ENCODE measurements around the gene LCE1A. TPM values are rescaled to one million over a fixed set of nuclear protein-coding genes. Genes with fewer than 3 reads are reported as not detected.

The LCE1A gene
- polyA plus RNA-seq, 3 donors = not detected

- H3K27ac Mint-ChIP-seq = no peak overlapping the region
- H4K20me1 ChIP-seq (ENCODE audit: insufficient read depth, low read length) = no peaks in the 10 kb centered on the region
- H3K9ac ChIP-seq (ENCODE audit: insufficient read depth, low read length, poor library complexity, severe bottlenecking) = no peak overlapping the region
These were observed 2.3 kb upstream of the LCE1A start for GRCh38 chr1:152824964-152825363.

GRCh38 chr1:152836870-152837269, 9.6 kb downstream of the LCE1A start:
- no peaks in the 10 kb centered on the region for H3K4me1 ChIP-seq (ENCODE audit: control insufficient read depth in 1 of 2, insufficient read depth in 2 of 2, low read length in 2 of 2)
- H3K4me3 Mint-ChIP-seq = no peak overlapping the region
- H3K9me3 ChIP-seq (replicated peaks in 1 of 2; ENCODE audit: control insufficient read depth in 1 of 2, insufficient read depth in 1 of 2, low read length in 2 of 2) = no peaks in the 10 kb centered on the region
- intact Hi-C loops (cut with micrococcal nuclease) = no loop called here
- H3K27ac ChIP-seq (ENCODE audit: low read depth in 1 of 2, low read length in 2 of 2) = no peak overlapping the region
- no peak overlapping the region for H3K4me3 ChIP-seq (replicated peaks in 1 of 3; ENCODE audit: low read depth in 2 of 3, low read length in 3 of 3)
- no peak overlapping the region for H2AFZ ChIP-seq (ENCODE audit: insufficient read depth, low read depth, low read length, poor library complexity, severe bottlenecking)
- no peaks in the 10 kb centered on the region for H3K36me3 Mint-ChIP-seq
- H3K4me2 ChIP-seq (replicated peaks; ENCODE audit: extremely low read depth, low read length, poor library complexity, severe bottlenecking) = no peak overlapping the region
- no peak for TF ChIP-seq CTCF (IDR thresholded peaks at IDR 0.05)
- H3K4me1 Mint-ChIP-seq = no peaks in the 10 kb centered on the region
- no peak overlapping the region for H3K9ac ChIP-seq (ENCODE audit: insufficient read depth, low read length, poor library complexity, severe bottlenecking)
- no peak for DNase-seq
- H3K27ac Mint-ChIP-seq = no peak overlapping the region
- H3K27me3 ChIP-seq (ENCODE audit: control insufficient read depth in 2 of 2, insufficient read depth in 2 of 2, low read length in 2 of 2) = no peaks in the 10 kb centered on the region
- no peaks in the 10 kb centered on the region for H3K79me2 ChIP-seq (ENCODE audit: insufficient read depth, low read length)
- peaks cover 0 to 23% (median 6%) of the 10 kb centered on the region in 7 donors for H3K9me3 Mint-ChIP-seq
- H3K36me3 ChIP-seq (replicated peaks in 1 of 2; ENCODE audit: control insufficient read depth in 1 of 2, insufficient read depth in 2 of 2, low read length in 2 of 2) = no peaks in the 10 kb centered on the region
- no peaks in the 10 kb centered on the region for H4K20me1 ChIP-seq (ENCODE audit: insufficient read depth, low read length)
- WGBS (ENCODE audit: insufficient coverage) = 50% methylated on average over 1 of the region's 2 CpGs
- H3K27me3 Mint-ChIP-seq (ENCODE audit: low read depth in 3 of 3) = peaks cover 2 to 10% (median 4%) of the 10 kb centered on the region in 3 donors

More at GRCh38 chr1:152824964-152825363, 2.3 kb upstream of the LCE1A start:
- Histone ChIP-seq H3K27me3 (ENCODE audit: control insufficient read depth in 2 of 2, insufficient read depth in 2 of 2, low read length in 2 of 2) (no peaks in the 10 kb centered on the region), H3K9me3 (replicated peaks in 1 of 2; ENCODE audit: control insufficient read depth in 1 of 2, insufficient read depth in 1 of 2, low read length in 2 of 2) (no peaks in the 10 kb centered on the region), H3K4me2 (replicated peaks; ENCODE audit: extremely low read depth, low read length, poor library complexity, severe bottlenecking) (no peak overlapping the region), H3K4me3 (replicated peaks in 1 of 3; ENCODE audit: low read depth in 2 of 3, low read length in 3 of 3) (no peak overlapping the region), H3K79me2 (ENCODE audit: insufficient read depth, low read length) (no peaks in the 10 kb centered on the region), H2AFZ (ENCODE audit: insufficient read depth, low read depth, low read length, poor library complexity, severe bottlenecking) (no peak overlapping the region), H3K36me3 (replicated peaks in 1 of 2; ENCODE audit: control insufficient read depth in 1 of 2, insufficient read depth in 2 of 2, low read length in 2 of 2) (no peaks in the 10 kb centered on the region), H3K27ac (ENCODE audit: low read depth in 1 of 2, low read length in 2 of 2) (no peak overlapping the region), H3K4me1 (ENCODE audit: control insufficient read depth in 1 of 2, insufficient read depth in 2 of 2, low read length in 2 of 2) (peaks cover 0 to 4% of the 10 kb centered on the region in 2 donors)
- DNase-seq = no peak
- H3K36me3 Mint-ChIP-seq = no peaks in the 10 kb centered on the region
- peaks cover 0 to 3% (median 2%) of the 10 kb centered on the region in 7 donors for H3K9me3 Mint-ChIP-seq
- no peak overlapping the region for H3K4me3 Mint-ChIP-seq
- peaks cover 2 to 11% (median 5%) of the 10 kb centered on the region in 3 donors for H3K27me3 Mint-ChIP-seq (ENCODE audit: low read depth in 3 of 3)
- no peak for TF ChIP-seq CTCF (IDR thresholded peaks at IDR 0.05)
- intact Hi-C loops (cut with micrococcal nuclease) = no loop called here
- peaks cover 6% of the 10 kb centered on the region for H3K4me1 Mint-ChIP-seq

All from CD14-positive monocyte (primary cell).